Activated gamma-delta T cell treated with Interleukin-2 at 50 U/mL for 16 hours (primary cell): ENCODE data around the gene UBL3.

Source experiments
- DNase-seq: peaks from one replicate; pipeline ENCODE4 v3.0.0-alpha.2; 2020

The UBL3 gene

DNA sequence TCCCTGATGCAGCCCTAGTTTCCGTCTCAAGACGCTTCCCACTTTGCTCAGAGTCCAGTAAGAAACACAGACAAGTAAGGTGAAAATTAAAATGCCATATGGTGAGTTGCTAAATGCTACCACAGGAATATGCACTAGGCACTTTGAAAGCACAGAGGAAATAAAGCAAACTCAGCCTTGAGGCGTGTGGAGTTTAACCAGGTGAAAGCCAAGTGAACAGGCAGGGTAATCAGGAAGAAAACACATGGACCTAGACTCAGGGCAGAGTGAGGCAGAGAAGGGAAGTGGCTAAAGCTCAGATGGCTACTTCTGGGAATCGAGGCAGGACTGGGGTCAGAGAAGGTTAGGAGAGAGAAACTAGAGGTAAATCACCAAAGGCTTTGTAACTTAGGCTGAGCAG, 5.4 kb upstream of the UBL3 start:
- DNase-seq: no peak

DNA sequence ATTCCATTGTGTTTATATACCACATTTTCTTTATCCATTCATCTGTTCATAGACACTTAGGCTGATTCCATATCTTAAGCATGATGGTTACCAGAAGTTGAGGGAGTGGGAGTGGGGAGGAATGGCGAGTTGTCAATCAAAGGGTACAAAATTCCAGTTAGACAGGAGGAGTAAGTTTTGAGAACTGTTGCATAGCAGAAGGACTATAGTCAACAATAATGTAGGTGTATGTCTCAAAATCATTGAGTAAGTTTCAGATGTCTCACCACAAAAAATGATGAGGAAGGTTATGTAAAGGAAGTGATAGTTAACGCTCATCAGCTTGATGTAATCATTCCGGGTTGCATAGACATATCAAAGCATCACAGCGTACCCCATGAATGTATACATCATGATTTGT, 4.6 kb upstream of the UBL3 start:
- no peak for DNase-seq

DNA sequence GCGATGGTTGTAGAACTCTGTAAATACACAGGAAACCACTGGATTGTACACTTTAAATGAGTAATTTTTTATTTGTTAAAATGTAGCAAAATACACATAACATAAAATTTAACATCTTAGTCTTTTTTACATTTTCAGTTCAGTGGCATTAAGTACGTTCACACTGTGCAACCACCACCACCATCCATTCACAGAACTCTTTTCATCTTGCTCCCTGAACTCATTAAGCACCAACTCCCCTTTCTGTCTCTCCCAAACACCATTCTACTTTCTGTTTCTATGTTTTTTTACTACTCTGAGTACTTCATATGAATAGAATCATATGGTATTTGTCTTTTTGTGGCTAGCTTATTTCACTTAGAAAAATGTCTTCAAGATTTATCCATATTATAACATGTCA, 2.7 kb upstream of the UBL3 start:
- DNase-seq: no peak

GRCh38 chr13:29852472-29853054, 2.1 kb upstream of the UBL3 start:
- DNase-seq: no peak

GRCh38 chr13:29849731-29850212, 645 bp downstream of the UBL3 start:
- DNase-seq: peak; percentile 26

DNA sequence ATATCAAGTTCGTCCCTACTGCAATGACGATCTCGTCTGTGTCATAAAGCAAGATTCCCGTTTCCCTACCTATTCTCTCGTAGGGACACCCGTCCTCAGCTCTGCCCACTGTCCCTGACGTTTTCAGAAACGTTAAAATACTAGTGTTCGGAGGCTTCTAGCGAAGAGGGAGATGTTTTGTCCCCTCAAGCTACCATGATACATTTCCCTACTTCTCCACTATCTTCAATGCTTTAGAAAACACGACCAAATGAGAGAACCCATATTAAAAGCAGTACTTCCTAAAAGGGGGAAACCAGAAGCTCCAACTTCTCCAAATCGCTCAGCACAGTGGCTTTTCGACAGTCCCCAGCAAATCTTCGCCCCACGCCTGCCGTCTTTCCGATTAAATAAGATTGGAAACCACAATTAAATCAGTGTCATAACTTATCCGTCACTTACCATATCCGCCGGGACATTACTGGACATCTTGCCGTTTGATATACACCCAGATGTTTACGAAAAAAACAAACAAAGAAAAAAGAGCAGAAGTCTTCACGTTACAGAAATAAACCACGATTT, 1.3 kb downstream of the UBL3 start:
- peak; percentile 13 for DNase-seq

DNA sequence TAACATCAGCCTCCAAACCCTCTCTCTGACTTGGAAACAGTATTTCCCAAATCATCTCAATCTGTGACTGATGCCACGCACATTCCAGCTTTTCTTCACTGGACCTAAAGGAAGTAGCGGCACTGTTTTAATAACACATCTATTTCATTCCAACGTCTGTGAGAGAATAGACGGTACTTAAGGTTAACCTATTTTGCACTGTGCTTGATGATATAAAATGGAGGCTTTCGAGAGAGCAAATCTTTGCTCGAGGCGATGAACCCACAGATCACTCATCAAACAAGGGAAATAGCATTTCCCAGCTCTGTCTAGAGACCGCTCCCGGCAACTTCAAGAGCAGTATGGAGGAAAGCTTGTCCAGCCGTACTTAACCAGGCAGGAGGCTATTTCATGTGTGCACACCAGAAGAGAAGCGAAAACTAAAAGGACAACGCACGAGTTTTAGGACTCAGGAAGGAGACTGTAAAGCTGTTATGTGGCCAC, 2.9 kb downstream of the UBL3 start:
- DNase-seq: no peak

- no peak for DNase-seq
Measured at GRCh38 chr13:29846475-29847256, 3.8 kb downstream of the UBL3 start.

GRCh38 chr13:29845440-29846056, 4.9 kb downstream of the UBL3 start:
- no peak for DNase-seq

DNA sequence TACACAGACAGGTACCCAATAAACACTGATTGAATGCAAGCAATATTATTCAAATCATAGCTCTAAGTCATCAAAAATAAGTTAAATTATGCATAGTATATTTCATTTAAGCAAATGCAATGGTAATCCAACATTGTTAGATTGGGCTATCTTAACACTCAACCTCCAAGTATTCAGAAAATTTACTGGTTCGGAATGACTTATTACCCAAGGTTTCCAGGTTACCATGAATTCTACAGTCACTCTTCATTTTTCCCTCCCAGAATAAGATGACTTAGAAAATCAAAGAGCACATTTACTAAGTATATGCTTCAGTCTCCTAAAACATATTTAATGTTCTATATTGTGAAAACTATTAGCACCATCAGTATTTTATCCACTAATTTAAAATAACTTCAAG, 6.0 kb downstream of the UBL3 start:
- DNase-seq: no peak

- no peak for DNase-seq
Measured at GRCh38 chr13:29840585-29840984, 9.8 kb downstream of the UBL3 start.

DNA sequence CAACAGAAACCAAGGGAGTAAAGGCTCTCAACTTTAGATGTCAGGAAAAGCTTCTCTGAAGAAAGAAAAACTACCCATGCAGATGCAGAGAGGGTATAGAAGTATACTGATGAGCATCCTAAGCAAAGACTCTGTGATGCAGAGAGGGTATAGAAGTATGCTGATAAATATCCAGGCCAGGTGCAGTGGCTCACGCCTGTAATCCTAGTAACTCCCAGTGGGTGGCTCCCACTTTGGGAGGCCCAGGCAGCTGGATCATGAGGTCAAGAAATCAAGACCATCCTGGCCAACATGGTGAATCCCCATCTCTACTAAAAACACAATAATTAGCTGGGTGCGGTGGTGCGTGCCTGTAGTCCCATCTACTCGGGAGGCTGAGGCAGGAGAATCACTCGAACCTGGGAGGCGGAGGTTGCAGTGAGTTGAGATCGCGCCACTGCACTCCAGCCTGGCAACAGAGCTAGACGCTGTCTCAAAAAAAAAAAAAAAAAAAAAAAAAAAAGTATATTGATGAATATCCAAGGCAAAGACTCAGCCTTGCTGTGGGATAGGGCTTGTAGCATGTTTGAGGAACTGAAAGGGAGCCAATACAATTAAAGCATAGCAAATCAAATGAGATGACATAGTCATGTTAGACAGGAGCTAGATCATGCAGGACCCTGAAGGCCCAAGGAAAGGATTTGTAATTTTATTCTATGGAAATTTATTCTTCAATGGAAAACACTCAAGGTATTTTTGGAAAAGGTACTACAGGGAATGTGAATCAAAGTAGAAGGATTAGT, 14.9 kb downstream of the UBL3 start:
- DNase-seq: no peak

- DNase-seq: no peak
Measured at GRCh38 chr13:29832761-29833298, 17.6 kb downstream of the UBL3 start.

GRCh38 chr13:29830000-29830399, 20.4 kb downstream of the UBL3 start:
- no peak for DNase-seq

- no peak for DNase-seq
Measured at GRCh38 chr13:29819143-29819542, 31.3 kb downstream of the UBL3 start.

GRCh38 chr13:29817604-29818378, 32.6 kb downstream of the UBL3 start:
- DNase-seq: no peak

- no peak for DNase-seq
Measured at GRCh38 chr13:29816715-29817114, 33.7 kb downstream of the UBL3 start.

GRCh38 chr13:29815336-29815735, 35.1 kb downstream of the UBL3 start:
- DNase-seq: no peak

DNA sequence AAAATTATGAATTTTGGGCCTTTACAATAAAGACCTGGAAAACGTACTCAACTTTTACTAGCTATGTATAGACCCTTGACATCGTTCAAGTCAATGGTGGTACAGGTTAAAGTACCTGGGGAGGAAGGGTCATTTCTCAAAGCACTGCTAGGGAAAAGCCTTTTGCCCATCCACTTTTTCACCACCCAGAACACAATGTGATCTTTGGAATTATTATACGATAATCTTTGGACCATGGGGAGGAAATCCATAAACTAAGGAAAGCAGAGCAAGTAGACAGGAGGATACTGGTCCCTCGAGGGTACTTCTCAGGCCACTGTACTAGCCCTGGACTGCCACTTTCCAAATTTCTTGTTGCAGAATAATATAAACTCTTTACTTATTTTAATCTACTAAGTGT, 39.5 kb downstream of the UBL3 start:
- DNase-seq: no peak

DNA sequence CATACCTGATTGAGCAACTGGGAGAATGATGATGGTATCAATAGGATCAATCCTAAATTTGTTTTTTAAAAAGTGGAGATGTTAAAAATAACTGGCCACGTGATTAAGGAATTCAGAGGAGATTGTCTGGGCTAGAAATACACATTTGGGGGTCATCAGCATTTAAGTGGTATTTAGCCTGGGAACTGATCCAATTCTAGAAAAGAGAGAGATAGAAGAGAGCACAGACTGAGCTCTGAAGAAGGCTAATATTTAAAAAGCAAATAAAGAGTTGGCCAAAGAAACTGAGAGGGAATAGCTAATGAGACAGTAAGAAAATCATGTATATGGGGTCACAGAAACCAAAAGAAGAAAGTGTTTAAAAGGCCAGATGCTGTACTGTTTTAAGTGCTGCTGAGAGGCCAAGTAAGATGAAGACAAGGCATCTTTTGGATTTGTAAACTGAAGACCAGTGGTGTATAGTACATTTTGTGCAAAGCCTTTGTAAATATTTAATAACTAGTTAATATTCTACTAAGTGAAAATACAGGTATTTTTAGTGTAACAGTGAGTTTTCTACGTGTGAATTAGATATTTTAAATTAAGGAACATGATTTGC, 40.2 kb downstream of the UBL3 start:
- no peak for DNase-seq

GRCh38 chr13:29808264-29808663, 42.2 kb downstream of the UBL3 start:
- no peak for DNase-seq
